NCI-H2081 treated with DMSO at 0.1 percent for 48 hours (cell line): ENCODE measurements around the gene FRMD8.

ENCODE experiments used
- DNase-seq: peaks from one replicate; lab custom pipeline; 2025; lab: John Stamatoyannopoulos, UW

Gene FRMD8

DNA sequence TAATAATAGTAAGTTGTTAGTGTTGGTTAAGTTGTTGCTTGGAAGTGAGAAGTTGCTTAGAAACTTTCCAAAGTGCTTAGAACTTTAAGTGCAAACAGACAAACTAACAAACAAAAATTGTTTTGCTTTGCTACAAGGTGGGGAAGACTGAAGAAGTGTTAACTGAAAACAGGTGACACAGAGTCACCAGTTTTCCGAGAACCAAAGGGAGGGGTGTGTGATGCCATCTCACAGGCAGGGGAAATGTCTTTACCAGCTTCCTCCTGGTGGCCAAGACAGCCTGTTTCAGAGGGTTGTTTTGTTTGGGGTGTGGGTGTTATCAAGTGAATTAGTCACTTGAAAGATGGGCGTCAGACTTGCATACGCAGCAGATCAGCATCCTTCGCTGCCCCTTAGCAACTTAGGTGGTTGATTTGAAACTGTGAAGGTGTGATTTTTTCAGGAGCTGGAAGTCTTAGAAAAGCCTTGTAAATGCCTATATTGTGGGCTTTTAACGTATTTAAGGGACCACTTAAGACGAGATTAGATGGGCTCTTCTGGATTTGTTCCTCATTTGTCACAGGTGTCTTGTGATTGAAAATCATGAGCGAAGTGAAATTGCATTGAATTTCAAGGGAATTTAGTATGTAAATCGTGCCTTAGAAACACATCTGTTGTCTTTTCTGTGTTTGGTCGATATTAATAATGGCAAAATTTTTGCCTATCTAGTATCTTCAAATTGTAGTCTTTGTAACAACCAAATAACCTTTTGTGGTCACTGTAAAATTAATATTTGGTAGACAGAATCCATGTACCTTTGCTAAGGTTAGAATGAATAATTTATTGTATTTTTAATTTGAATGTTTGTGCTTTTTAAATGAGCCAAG, 38.9 kb downstream of the FRMD8 start:
- DNase-seq = no peak

GRCh38 chr11:65425971-65426838, 39.8 kb downstream of the FRMD8 start:
- no peak for DNase-seq

DNA sequence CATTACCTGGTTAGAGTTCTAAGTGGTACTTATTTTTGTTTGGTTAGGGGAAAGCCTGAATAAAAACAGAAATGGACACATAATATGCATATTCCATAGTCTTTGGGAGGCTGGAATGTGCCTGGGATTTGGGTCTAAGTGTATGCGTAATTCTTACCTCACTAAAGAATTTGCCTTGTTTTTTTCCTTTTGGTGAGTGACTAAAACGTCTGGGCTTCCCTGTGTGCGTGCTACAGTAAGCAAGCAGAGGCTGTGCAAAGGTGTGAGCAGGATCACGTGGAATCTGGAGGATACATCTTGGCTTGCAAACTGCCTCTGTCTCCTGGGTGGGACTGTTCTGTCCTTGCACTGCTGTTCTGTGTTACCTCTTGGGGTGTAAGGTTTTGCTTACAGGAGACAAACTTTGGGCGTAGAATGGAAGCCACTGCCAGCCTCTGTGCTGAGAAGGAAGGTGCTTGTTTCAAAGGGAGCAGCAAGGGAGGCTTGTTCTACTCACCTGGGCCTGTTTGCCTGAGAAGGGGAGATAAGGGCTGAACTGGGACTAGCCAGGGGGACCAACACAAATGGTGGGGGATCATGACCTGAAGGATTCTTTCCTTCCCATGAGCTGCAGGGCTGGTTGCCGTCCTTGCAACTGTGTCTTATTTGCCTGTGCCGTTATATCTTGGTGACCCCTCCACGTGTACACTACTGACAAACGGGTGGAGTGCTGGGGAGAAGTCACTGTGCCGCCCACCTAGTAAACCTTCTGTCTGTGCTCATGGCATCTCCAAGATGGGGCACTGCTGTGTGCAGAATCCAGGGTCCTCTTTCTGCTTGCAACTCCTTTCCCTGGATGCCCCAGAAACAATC, 40.6 kb downstream of the FRMD8 start:
- no peak for DNase-seq

- no peak for DNase-seq
Measured at GRCh38 chr11:65427691-65428577, 41.5 kb downstream of the FRMD8 start.

- no peak for DNase-seq
Measured at GRCh38 chr11:65428578-65429067, 42.2 kb downstream of the FRMD8 start.

GRCh38 chr11:65429068-65429681, 42.7 kb downstream of the FRMD8 start:
- no peak for DNase-seq

GRCh38 chr11:65429724-65430405, 43.4 kb downstream of the FRMD8 start:
- no peak for DNase-seq

GRCh38 chr11:65430406-65431217, 44.2 kb downstream of the FRMD8 start:
- no peak for DNase-seq

- no peak for DNase-seq
Measured at GRCh38 chr11:65431451-65432099, 45.1 kb downstream of the FRMD8 start.

DNA sequence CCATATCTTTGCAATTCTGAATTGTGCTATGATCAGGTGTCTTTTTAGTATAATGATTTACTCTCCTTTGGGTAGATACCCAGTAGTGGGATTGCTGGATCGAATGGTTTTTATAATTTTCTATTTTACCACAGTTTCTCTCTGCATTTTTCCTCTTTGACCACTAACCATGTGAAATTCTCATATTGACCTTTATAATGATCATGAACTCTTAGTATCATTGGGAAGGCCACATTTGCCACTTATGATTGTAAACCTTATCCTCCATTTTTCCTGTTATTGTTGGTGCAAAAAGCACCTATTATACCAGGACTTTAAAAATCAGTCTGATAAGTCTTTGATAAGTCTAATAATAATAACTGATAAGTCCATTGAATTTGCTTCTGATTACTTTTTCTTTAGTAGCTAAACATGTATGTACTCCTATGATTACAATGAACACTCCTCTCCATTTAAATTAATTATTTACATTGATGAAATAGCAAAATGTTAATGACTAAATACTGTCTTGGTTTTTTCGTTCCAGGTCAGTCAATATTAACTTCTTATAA, 45.7 kb downstream of the FRMD8 start:
- DNase-seq = no peak

DNA sequence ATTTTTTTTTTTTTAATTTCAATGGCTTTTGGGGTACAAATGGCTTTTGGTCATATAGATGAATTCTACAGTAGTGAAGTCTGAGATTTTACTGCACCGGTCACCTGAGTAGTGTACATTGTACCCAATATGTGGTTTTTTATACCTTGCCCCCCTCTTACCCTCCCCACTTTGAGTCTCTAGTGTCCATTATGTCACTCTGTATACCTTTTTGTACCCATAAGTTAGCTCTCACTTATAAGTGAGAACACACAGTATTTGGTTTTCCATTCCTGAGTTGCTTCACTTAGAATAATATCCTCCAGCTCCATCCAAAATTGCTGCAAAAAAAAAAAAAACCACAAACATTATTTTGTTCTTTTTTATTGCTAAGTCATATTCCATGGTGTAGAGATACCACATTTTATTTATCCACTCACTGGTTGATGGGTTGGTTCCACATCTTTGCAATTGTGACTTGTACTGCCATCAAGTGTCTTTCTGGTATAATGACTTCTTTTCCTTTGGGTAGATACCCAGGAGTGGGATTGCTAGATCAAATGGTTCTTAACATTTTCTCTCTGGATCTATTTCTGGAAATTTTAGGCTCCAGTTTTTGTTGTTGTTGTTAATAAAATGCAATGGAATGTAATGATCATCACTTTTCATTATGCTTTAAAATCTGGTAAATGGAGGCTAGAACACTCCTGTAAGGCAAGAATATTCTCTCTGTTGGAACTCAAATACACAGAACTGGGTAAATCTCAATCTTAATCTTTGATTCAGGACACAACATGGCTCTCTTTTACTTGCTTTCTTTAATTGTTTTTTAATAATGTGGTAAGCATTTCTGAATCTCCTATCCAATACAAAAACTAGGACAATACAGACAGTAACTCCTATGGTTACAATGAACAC, 46.5 kb downstream of the FRMD8 start:
- no peak for DNase-seq

GRCh38 chr11:65433657-65434056, 47.2 kb downstream of the FRMD8 start:
- DNase-seq = no peak

DNA sequence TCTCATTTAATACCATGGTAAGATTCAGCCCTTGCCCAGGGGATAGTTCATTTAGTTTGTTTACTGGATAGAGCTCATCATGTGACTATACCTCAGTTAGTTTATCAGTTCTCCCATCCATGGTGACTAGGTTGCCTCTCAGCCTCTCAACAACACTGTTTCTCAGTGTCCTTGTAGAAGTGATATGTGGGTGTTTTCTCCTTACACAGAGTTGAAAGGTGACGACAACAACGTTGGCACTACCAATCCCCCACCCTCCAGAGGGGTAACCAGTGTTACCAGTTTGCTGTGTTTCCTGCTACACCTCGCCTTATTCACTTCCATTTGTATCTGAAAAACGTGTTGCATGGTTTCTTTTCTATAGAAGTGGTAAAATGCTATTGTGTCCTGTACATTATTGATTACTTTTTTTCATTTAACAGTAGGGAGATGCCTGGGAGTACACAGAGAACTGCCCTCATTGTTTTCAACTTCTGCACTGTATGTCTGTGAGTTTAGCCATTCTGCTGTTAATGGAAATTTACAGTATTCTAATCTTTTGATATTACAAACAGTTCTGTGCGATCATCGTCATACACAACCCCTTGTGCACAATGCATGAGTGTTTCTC, 47.7 kb downstream of the FRMD8 start:
- DNase-seq = no peak

- no peak for DNase-seq
Measured at GRCh38 chr11:65434667-65435410, 48.4 kb downstream of the FRMD8 start.

- no peak for DNase-seq
Measured at GRCh38 chr11:65435411-65435931, 49.0 kb downstream of the FRMD8 start.

DNA sequence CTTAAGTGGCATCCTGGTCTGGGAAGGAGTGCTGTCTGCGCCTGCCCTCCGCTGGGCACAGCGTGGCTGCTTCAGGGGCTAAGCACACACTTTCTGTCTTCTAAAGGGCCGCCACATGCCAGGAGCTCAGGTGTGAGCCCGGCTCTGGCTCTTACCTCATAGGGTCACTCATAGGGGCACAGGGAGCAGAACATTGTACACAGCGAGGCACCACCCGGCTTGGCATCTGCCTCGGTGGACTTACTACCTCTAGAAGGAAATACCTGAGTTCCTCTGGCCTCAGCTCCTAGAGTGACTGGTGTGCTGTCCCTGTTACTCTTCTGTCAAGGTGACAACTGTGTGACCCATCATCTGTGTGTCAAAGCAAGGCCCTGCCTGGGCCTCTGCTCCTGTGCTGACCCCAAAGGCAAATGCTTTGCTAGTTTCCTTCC, 49.6 kb downstream of the FRMD8 start:
- no peak for DNase-seq
